ENCODE measurements around the gene PFKFB1. TPM values are rescaled to one million over a fixed set of nuclear protein-coding genes. Genes with fewer than 3 reads are reported as not detected.
A peak's percentile ranks its signal among the peaks of the same experiment; 100 is the strongest.

PFKFB1 gene
- total RNA-seq, 1 experiment from 2014 or later = 0.36 TPM

GRCh38 chrX:54920610-54921426 lies 73.2 kb downstream of the PFKFB1 start, which contains the start of gene TRO:
Gene TRO (plus strand): TSS chrX:54920824. CDS start chrX:54922247, 1,423 bp downstream.
- peaks cover 2% of the 10 kb centered on the region; the same call in 1 of the 2 replicates for H3K27me3 ChIP-seq (ENCODE audit: control insufficient read depth, insufficient read depth, low read length)
- H3K36me3 ChIP-seq (ENCODE audit: control insufficient read depth, insufficient read depth, low read length) = no peaks in the 10 kb centered on the region
- no TSS peak for BruUV-seq (replicated peaks)
- ChIA-PET POLR2A (no interaction called here), CTCF (no interaction called here)
- H3K4me1 ChIP-seq (ENCODE audit: control insufficient read depth, insufficient read depth, low read length) = no peaks in the 10 kb centered on the region; the same call in 1 of the 2 replicates
- ATAC-seq = peak; percentile 26; the same call in 1 of the 2 replicates
- TF ChIP-seq SIN3A (IDR thresholded peaks at IDR 0.05; ENCODE audit: borderline replicate concordance, insufficient read depth, low read depth, low read length) (no peak), CTCF (IDR thresholded peaks at IDR 0.05) (no peak), POLR2AphosphoS5 (IDR thresholded peaks at IDR 0.05; ENCODE audit: low read depth, low read length) (no peak), REST (IDR thresholded peaks at IDR 0.05; ENCODE audit: insufficient read depth in 1 of 2, low read depth in 2 of 2, low read length in 1 of 2) (no peak), TCF7L2 (IDR thresholded peaks at IDR 0.05; ENCODE audit: low read depth, low read length) (no peak)
- peak within 1 kb of the TSS; percentile 42 to 52 for H3K4me3 ChIP-seq (ENCODE audit: low read depth in 2 of 2, low read length in 2 of 2)
- in situ Hi-C loops (cut with HindIII; ENCODE audit: low pct_unique_long_range_greater_than_20kb, low sequenced_read_pairs) (no loop called here), intact Hi-C loops (cut with micrococcal nuclease; ENCODE audit: unreplicated experiment) (no loop called here)
- no peak within 1 kb of the TSS for H3K27ac ChIP-seq (ENCODE audit: low read length)
- no peaks in the 10 kb centered on the region for H3K9me3 ChIP-seq (ENCODE audit: control insufficient read depth, insufficient read depth, low read depth, low read length)
- no peak for DNase-seq (ENCODE audit: low read depth, low spot score)

GRCh38 chrX:54909941-54910340 lies 84.0 kb downstream of the PFKFB1 start:
- Histone ChIP-seq H3K4me1 (ENCODE audit: control insufficient read depth, insufficient read depth, low read length) (no peaks in the 10 kb centered on the region), H3K36me3 (ENCODE audit: control insufficient read depth, insufficient read depth, low read length) (no peaks in the 10 kb centered on the region), H3K9me3 (ENCODE audit: control insufficient read depth, insufficient read depth, low read depth, low read length) (no peaks in the 10 kb centered on the region), H3K27ac (ENCODE audit: low read length) (no peak overlapping the region), H3K27me3 (ENCODE audit: control insufficient read depth, insufficient read depth, low read length) (no peaks in the 10 kb centered on the region), H3K4me3 (ENCODE audit: low read depth in 2 of 2, low read length in 2 of 2) (no peak overlapping the region)
- ChIA-PET CTCF (no interaction called here), POLR2A (no interaction called here)
- TF ChIP-seq REST (IDR thresholded peaks at IDR 0.05; ENCODE audit: insufficient read depth in 1 of 2, low read depth in 2 of 2, low read length in 1 of 2) (no peak), CTCF (IDR thresholded peaks at IDR 0.05) (no peak), POLR2AphosphoS5 (IDR thresholded peaks at IDR 0.05; ENCODE audit: low read depth, low read length) (no peak), SIN3A (IDR thresholded peaks at IDR 0.05; ENCODE audit: borderline replicate concordance, insufficient read depth, low read depth, low read length) (no peak), TCF7L2 (IDR thresholded peaks at IDR 0.05; ENCODE audit: low read depth, low read length) (no peak)
- no TSS peak for BruUV-seq (replicated peaks)
- DNase-seq (ENCODE audit: low read depth, low spot score) (no peak), ATAC-seq (no peak)
- intact Hi-C loops (cut with micrococcal nuclease; ENCODE audit: unreplicated experiment) (no loop called here), in situ Hi-C loops (cut with HindIII; ENCODE audit: low pct_unique_long_range_greater_than_20kb, low sequenced_read_pairs) (no loop called here)

All from Panc1 (cell line).